MG63 (cell line): ENCODE data around the gene TLDC2. TPM values are rescaled to one million over a fixed set of nuclear protein-coding genes. Genes with fewer than 3 reads are reported as not detected.
"Not testable (repeated sequence)": the region's sequence is repeated elsewhere in the genome, so short reads cannot be mapped to it uniquely, and the experiment has no call there.

Experiments used
- DNase-seq: peaks from one replicate; pipeline ENCODE4 v3.0.0-alpha.2; 2020
- H3K27me3 ChIP-seq: fragments of 250-450 bp; sonication (Bioruptor Pico); 2 replicates; pipeline ENCODE4 v1.5.1; 2020; ENCODE audit warnings: mild to moderate bottlenecking, moderate library complexity
- H3K36me3 ChIP-seq: fragments of 250-450 bp; sonication (Bioruptor Pico); 2 replicates; pipeline ENCODE4 v1.5.1; 2020; ENCODE audit warnings: mild to moderate bottlenecking, moderate library complexity
- H3K4me3 ChIP-seq: fragments of 250-450 bp; sonication (Bioruptor Pico); 2 replicates; pipeline ENCODE4 v1.5.1; 2020; ENCODE audit warnings: mild to moderate bottlenecking, moderate library complexity
- H3K9me3 ChIP-seq: fragments of 250-450 bp; sonication (Bioruptor Pico); 2 replicates; pipeline ENCODE4 v1.5.1; 2020; ENCODE audit warnings: mild to moderate bottlenecking, moderate library complexity
- total RNA-seq: library from RNA; depleted of rRNA; stranded (reverse); fragments of >200 nt; shearing (Covaris generic); gene quantifications from 2 replicates; pipeline ENCODE4 v1.2.3, GENCODE V29; 2014; ENCODE audit warnings: low replicate concordance

Gene TLDC2
- total RNA-seq, 1 experiment from 2014 or later, result not detected

GRCh38 chr20:36920334-36920730 is 44.4 kb downstream of the TLDC2 start:
- Histone ChIP-seq H3K27me3 (no peaks in the 10 kb centered on the region), H3K36me3 (no peaks in the 10 kb centered on the region), H3K9me3 (no peaks in the 10 kb centered on the region), H3K4me3 (no peak overlapping the region)
- no peak for DNase-seq

- no peaks in the 10 kb centered on the region for H3K27me3 ChIP-seq
- no peaks in the 10 kb centered on the region for H3K9me3 ChIP-seq
- H3K4me3 ChIP-seq, result no peak overlapping the region
- no peaks in the 10 kb centered on the region for H3K36me3 ChIP-seq
- DNase-seq, result no peak
Measured at GRCh38 chr20:36924167-36925045, 48.5 kb downstream of the TLDC2 start.

GRCh38 chr20:36925234-36925633 is 49.3 kb downstream of the TLDC2 start:
- DNase-seq, result no peak
- Histone ChIP-seq H3K27me3 (no peaks in the 10 kb centered on the region), H3K4me3 (no peak overlapping the region), H3K9me3 (no peaks in the 10 kb centered on the region), H3K36me3 (no peaks in the 10 kb centered on the region)

- H3K27me3 ChIP-seq, result no peaks in the 10 kb centered on the region
- no peak for DNase-seq
- H3K4me3 ChIP-seq, result no peak overlapping the region
- no peaks in the 10 kb centered on the region for H3K9me3 ChIP-seq
- no peaks in the 10 kb centered on the region for H3K36me3 ChIP-seq
Measured at GRCh38 chr20:36926653-36927200, 50.8 kb downstream of the TLDC2 start.

GRCh38 chr20:36927704-36928103 is 51.8 kb downstream of the TLDC2 start:
- Histone ChIP-seq H3K36me3 (no peaks in the 10 kb centered on the region), H3K27me3 (no peaks in the 10 kb centered on the region), H3K4me3 (no peak overlapping the region), H3K9me3 (no peaks in the 10 kb centered on the region)
- no peak for DNase-seq

- DNase-seq, result peak; percentile 22
- H3K27me3 ChIP-seq, result no peaks in the 10 kb centered on the region
- H3K4me3 ChIP-seq, result no peak overlapping the region
- no peaks in the 10 kb centered on the region for H3K9me3 ChIP-seq
- no peaks in the 10 kb centered on the region for H3K36me3 ChIP-seq
Measured at GRCh38 chr20:36929290-36929689, 53.4 kb downstream of the TLDC2 start.

- DNase-seq, result no peak
- Histone ChIP-seq H3K9me3 (no peaks in the 10 kb centered on the region), H3K4me3 (no peak overlapping the region), H3K27me3 (no peaks in the 10 kb centered on the region), H3K36me3 (no peaks in the 10 kb centered on the region)
Measured at GRCh38 chr20:36929691-36930090, 53.8 kb downstream of the TLDC2 start.

- not testable (repeated sequence) for H3K27me3 ChIP-seq, H3K4me3 ChIP-seq, H3K9me3 ChIP-seq, H3K36me3 ChIP-seq, DNase-seq
Measured at GRCh38 chr20:36932067-36932466, 56.1 kb downstream of the TLDC2 start.

- Histone ChIP-seq H3K4me3 (no peak overlapping the region), H3K27me3 (no peaks in the 10 kb centered on the region), H3K36me3 (no peaks in the 10 kb centered on the region), H3K9me3 (no peaks in the 10 kb centered on the region)
- DNase-seq, result no peak
Measured at GRCh38 chr20:36932476-36933426, 56.8 kb downstream of the TLDC2 start.

GRCh38 chr20:36933571-36933970 is 57.6 kb downstream of the TLDC2 start:
- H3K36me3 ChIP-seq, DNase-seq, H3K27me3 ChIP-seq, H3K4me3 ChIP-seq, H3K9me3 ChIP-seq: not testable (repeated sequence)

- Histone ChIP-seq H3K4me3 (no peak overlapping the region), H3K9me3 (no peaks in the 10 kb centered on the region), H3K36me3 (no peaks in the 10 kb centered on the region), H3K27me3 (no peaks in the 10 kb centered on the region)
- no peak for DNase-seq
Measured at GRCh38 chr20:36936341-36936740, 60.4 kb downstream of the TLDC2 start.

GRCh38 chr20:36936761-36937401 is 60.9 kb downstream of the TLDC2 start:
- H3K9me3 ChIP-seq, H3K36me3 ChIP-seq, DNase-seq, H3K27me3 ChIP-seq, H3K4me3 ChIP-seq: not testable (repeated sequence)

- Histone ChIP-seq H3K36me3 (no peaks in the 10 kb centered on the region), H3K4me3 (no peak overlapping the region), H3K9me3 (no peaks in the 10 kb centered on the region), H3K27me3 (no peaks in the 10 kb centered on the region)
- DNase-seq, result no peak
Measured at GRCh38 chr20:36937402-36937770, 61.4 kb downstream of the TLDC2 start.

GRCh38 chr20:36941401-36941835 is 65.5 kb downstream of the TLDC2 start:
- no peak overlapping the region for H3K4me3 ChIP-seq
- H3K27me3 ChIP-seq, result no peaks in the 10 kb centered on the region
- no peaks in the 10 kb centered on the region for H3K36me3 ChIP-seq
- no peak for DNase-seq
- no peaks in the 10 kb centered on the region for H3K9me3 ChIP-seq
